Measurements from ENCODE around the gene LCN12.

The LCN12 gene

GRCh38 chr9:136954270-136955083 is 2.4 kb downstream of the LCN12 start:
- no peak for TF ChIP-seq CTCF (IDR thresholded peaks at IDR 0.05; ENCODE audit: low read depth, low read length)
- no peak for DNase-seq (ENCODE audit: low read depth in 2 of 2)
- no peak overlapping the region for H3K4me3 ChIP-seq (replicated peaks in 1 of 2; ENCODE audit: low read depth in 2 of 2, low read length in 2 of 2)

- no peak for TF ChIP-seq CTCF (IDR thresholded peaks at IDR 0.05; ENCODE audit: low read depth, low read length)
- DNase-seq (ENCODE audit: low read depth in 2 of 2), result no peak
- no peak overlapping the region for H3K4me3 ChIP-seq (replicated peaks in 1 of 2; ENCODE audit: low read depth in 2 of 2, low read length in 2 of 2)
Observed at GRCh38 chr9:136955202-136955942, 3.3 kb downstream of the LCN12 start.

- no peak for DNase-seq (ENCODE audit: low read depth in 2 of 2)
- TF ChIP-seq CTCF (IDR thresholded peaks at IDR 0.05; ENCODE audit: low read depth, low read length), result no peak
- no peak overlapping the region for H3K4me3 ChIP-seq (replicated peaks in 1 of 2; ENCODE audit: low read depth in 2 of 2, low read length in 2 of 2)
Observed at GRCh38 chr9:136955943-136956335, 3.9 kb downstream of the LCN12 start.

GRCh38 chr9:136956604-136957003 is 4.5 kb downstream of the LCN12 start:
- no peak for DNase-seq (ENCODE audit: low read depth in 2 of 2)
- no peak for TF ChIP-seq CTCF (IDR thresholded peaks at IDR 0.05; ENCODE audit: low read depth, low read length)
- H3K4me3 ChIP-seq (replicated peaks in 1 of 2; ENCODE audit: low read depth in 2 of 2, low read length in 2 of 2), result no peak overlapping the region

GRCh38 chr9:136957461-136957860 is 5.4 kb downstream of the LCN12 start:
- H3K4me3 ChIP-seq (replicated peaks in 1 of 2; ENCODE audit: low read depth in 2 of 2, low read length in 2 of 2), result no peak overlapping the region
- no peak for DNase-seq (ENCODE audit: low read depth in 2 of 2)
- no peak for TF ChIP-seq CTCF (IDR thresholded peaks at IDR 0.05; ENCODE audit: low read depth, low read length)

GRCh38 chr9:136957901-136958300 is 5.8 kb downstream of the LCN12 start:
- no peak for TF ChIP-seq CTCF (IDR thresholded peaks at IDR 0.05; ENCODE audit: low read depth, low read length)
- no peak for DNase-seq (ENCODE audit: low read depth in 2 of 2)

More at GRCh38 chr9:136957901-136958300, 5.8 kb downstream of the LCN12 start:
- H3K4me3 ChIP-seq (replicated peaks in 1 of 2; ENCODE audit: low read depth in 2 of 2, low read length in 2 of 2), result no peak overlapping the region
